Measurements from ENCODE around the gene RAD51AP1.

DNA sequence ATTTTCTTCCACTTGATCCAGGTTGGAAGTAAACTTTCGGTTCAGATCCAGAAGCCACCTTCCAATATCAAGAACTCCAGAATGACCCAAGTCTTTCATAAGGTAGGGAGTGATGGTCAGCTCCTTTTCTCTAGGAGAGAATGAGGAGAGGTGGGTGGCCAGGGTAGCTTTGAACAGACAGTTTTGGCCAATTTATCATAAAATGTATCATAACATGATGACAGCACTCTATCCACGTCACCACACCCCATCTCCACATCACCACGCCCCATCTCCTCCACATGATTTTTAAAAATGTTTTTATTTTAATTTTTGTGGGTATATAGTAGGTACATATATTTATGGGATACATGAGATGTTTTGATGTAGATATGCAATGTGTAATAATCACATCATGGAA lies 50.2 kb downstream of the RAD51AP1 start:
- TF ChIP-seq, protein P1, sequence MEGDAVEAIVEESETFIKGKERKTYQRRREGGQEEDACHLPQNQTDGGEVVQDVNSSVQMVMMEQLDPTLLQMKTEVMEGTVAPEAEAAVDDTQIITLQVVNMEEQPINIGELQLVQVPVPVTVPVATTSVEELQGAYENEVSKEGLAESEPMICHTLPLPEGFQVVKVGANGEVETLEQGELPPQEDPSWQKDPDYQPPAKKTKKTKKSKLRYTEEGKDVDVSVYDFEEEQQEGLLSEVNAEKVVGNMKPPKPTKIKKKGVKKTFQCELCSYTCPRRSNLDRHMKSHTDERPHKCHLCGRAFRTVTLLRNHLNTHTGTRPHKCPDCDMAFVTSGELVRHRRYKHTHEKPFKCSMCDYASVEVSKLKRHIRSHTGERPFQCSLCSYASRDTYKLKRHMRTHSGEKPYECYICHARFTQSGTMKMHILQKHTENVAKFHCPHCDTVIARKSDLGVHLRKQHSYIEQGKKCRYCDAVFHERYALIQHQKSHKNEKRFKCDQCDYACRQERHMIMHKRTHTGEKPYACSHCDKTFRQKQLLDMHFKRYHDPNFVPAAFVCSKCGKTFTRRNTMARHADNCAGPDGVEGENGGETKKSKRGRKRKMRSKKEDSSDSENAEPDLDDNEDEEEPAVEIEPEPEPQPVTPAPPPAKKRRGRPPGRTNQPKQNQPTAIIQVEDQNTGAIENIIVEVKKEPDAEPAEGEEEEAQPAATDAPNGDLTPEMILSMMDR (conservative IDR thresholded peaks at IDR 0.05 in 1 of 2, IDR thresholded peaks at IDR 0.05 in 1 of 2; ENCODE audit: extremely low read depth in 1 of 2, insufficient read depth in 1 of 2, low read depth in 1 of 2, low read length in 2 of 2): no peak
- TF ChIP-seq EZH2 (IDR thresholded peaks at IDR 0.05; ENCODE audit: borderline replicate concordance, low read length): no peak

Data from mammary epithelial cell (primary cell).